GM12892 (cell line): ENCODE results near the gene AFTPH.
A peak's percentile ranks its signal among the peaks of the same experiment; 100 is the strongest.

Experiments used
- POLR2A ChIP-seq: IDR thresholded peaks from 2 replicates; pipeline ENCODE4 v1.6.1; 2011; ENCODE audit warnings: low read depth, low read length, control low read depth
- POLR2AphosphoS5 ChIP-seq: IDR thresholded peaks from 2 replicates; pipeline ENCODE4 v1.6.1; 2011; ENCODE audit warnings: low read depth, low read length, control low read depth
- TAF1 ChIP-seq: IDR thresholded peaks from 2 replicates; pipeline ENCODE4 v1.6.1; 2011; ENCODE audit warnings: low read depth, mild to moderate bottlenecking, control low read depth, low read length, borderline replicate concordance

GRCh38 chr2:64523666-64524603 lies at the start of gene AFTPH:
- TF ChIP-seq POLR2A (peak; percentile 84), POLR2AphosphoS5 (peak; percentile 70), TAF1 (peak; percentile 82; the same call in 1 of the 2 replicates)
